Nasal cavity respiratory epithelium epithelial cell of viscerocranial mucosa (primary cell): ENCODE results near the gene PIP4K2B. TPM values are rescaled to one million over a fixed set of nuclear protein-coding genes. Genes with fewer than 3 reads are reported as not detected.

ENCODE experiments used
- total RNA-seq: library from RNA; depleted of rRNA; stranded (reverse); fragments of >200 nt; gene quantifications from 2 replicates; pipeline ENCODE4 v1.2.3, GENCODE V29; 2014

Gene PIP4K2B
- total RNA-seq = 15.0 and 53.5 TPM in 2 replicates

GRCh38 chr17:38799501-38800236 is at the start of gene PIP4K2B:
Gene PIP4K2B (minus strand): TSS chr17:38799556. CDS start chr17:38799424, 132 bp downstream.

GRCh38 chr17:38824899-38825761 is 25.8 kb upstream of the PIP4K2B start, which contains the start of gene CWC25:
Gene CWC25 (minus strand): TSS chr17:38825321. CDS start chr17:38825183, 138 bp downstream.

DNA sequence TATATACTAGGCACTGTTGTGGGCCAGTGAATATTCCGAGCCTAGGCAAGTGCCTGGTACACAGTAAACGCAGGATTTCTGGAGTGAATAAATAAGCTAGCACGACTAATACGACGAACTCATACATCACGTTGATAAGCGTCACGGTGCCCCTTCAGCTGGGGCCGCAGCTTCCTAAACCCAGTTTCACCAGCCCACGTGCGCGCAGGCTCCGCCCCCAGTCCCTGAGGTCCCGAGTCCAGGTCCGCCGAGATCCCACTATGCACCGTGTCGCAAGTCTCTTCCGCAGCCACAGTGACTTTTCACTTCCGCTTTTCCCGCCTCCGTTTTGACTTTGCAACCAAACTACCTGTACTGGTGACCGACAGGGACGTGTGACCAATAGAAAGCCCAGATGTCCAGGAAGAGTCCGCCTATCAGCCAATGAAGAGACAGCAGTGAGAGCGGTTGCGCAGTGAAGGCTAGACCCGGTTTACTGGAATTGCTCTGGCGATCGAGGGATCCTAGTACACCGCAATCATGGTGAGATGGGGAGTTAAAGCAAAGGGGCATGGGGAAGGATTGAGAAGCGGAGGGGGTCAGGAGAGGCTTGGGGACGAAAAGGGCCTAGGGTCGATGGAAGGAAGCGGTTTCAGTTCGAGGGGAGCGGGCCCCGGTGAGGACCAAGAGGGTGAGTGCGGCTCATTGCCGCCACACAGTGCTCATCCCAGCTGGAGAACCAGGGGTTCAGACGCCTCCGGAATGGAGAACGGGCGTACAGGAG is 46.9 kb downstream of the PIP4K2B start, which contains the start of gene PSMB3:
Gene PSMB3 (plus strand): TSS at position 434 of the 763 bp plus-strand sequence. CDS start 86 bp downstream, at position 520.

DNA sequence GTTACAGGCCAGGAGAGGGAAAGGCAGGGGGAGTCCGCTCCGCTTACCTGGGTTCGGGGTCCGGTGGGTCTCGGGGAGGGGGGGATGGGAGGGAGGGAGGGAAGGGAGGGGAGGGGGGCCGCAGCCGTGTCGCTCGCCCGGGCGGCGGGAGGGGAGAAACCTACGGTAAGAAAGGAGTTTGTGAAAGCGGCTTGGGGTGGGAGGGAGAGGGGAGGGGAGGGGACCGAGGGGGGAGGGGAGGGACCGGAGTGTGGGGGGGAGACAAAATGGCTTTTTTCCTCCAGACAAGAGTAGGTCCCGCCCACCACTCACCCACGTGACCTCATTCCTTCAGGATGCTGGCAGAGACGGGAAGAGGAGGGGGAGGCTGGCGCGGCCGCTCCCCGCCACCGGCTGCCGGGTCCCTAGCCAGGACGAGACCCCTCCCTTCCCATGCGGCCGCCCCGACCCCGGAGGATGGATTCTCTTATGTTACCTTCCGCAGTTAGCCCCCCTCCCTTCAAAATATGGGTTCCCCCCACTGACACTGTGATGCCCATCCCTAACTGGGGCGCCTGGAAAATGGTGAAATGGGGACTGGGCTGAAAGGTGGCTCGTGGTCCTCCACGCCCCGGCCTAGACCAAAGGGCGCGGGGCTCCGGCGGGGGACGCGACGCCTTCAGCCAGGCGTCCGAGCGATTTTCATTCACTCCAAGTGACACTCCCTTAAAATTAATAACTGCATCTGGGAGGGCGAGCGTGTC is 51.0 kb downstream of the PIP4K2B start, which contains the start of gene PCGF2:
Gene PCGF2 (minus strand): TSS at position 188 of the 743 bp plus-strand sequence. CDS start 7,934 bp downstream, outside the sequence.

GRCh38 chr17:38729886-38730525 is 69.3 kb downstream of the PIP4K2B start, which contains the start of gene CISD3:
Gene CISD3 (plus strand): TSS chr17:38730341. CDS start chr17:38730359, 18 bp downstream.

Other genes starting within 250 kb of the PIP4K2B start
- 0.64 and 0.68 TPM in 2 replicates for gene SRCIN1, start 193.6 kb downstream of the PIP4K2B start, total RNA-seq
- gene EPOP, start 124.6 kb downstream of the PIP4K2B start, total RNA-seq = 2.6 and 5.8 TPM in 2 replicates
- 12.6 and 33.0 TPM in 2 replicates for gene MLLT6, start 94.3 kb downstream of the PIP4K2B start, total RNA-seq
- gene CISD3, start 69.2 kb downstream of the PIP4K2B start, total RNA-seq = 4.2 and 5.5 TPM in 2 replicates
- gene PCGF2, start 51.2 kb downstream of the PIP4K2B start, total RNA-seq = 2.4 and 2.6 TPM in 2 replicates
- gene PSMB3, start 46.8 kb downstream of the PIP4K2B start, total RNA-seq = 117 and 224 TPM in 2 replicates
- gene CWC25, start 25.8 kb upstream of the PIP4K2B start, total RNA-seq = 13.0 and 13.8 TPM in 2 replicates
- 1,417 and 1,864 TPM in 2 replicates for gene RPL23, start 54.2 kb upstream of the PIP4K2B start, total RNA-seq
- gene LASP1, start 70.5 kb upstream of the PIP4K2B start, total RNA-seq = 25.3 and 70.0 TPM in 2 replicates
- under 0.01 and 0.07 TPM in 2 replicates for gene FBXO47, start 167.8 kb upstream of the PIP4K2B start, total RNA-seq